Measurements from ENCODE around the gene OVOL1.

The OVOL1 gene

GRCh38 chr11:65791719-65792213 lies 4.9 kb downstream of the OVOL1 start (continued):
- TF ChIP-seq PATZ1 (CRISPR knock-in tag; IDR thresholded peaks at IDR 0.05; ENCODE audit: borderline replicate concordance) = no peak
- TF ChIP-seq CREB5 (CRISPR knock-in tag; IDR thresholded peaks at IDR 0.05; ENCODE audit: low read depth) = no peak
- no peak for TF ChIP-seq ZFP30 (CRISPR knock-in tag; IDR thresholded peaks at IDR 0.05)

GRCh38 chr11:65792456-65792855 lies 5.6 kb downstream of the OVOL1 start:
- ATAC-seq = no peak
- no peak for TF ChIP-seq RARB (CRISPR knock-in tag; IDR thresholded peaks at IDR 0.05)
- no peak for TF ChIP-seq SNAI2 (CRISPR knock-in tag; IDR thresholded peaks at IDR 0.05)
- no peak for TF ChIP-seq ZNF8 (CRISPR knock-in tag; IDR thresholded peaks at IDR 0.05)

- no peak for ATAC-seq
- TF ChIP-seq SNAI2 (CRISPR knock-in tag; IDR thresholded peaks at IDR 0.05) (no peak), ESRRG (CRISPR knock-in tag; IDR thresholded peaks at IDR 0.05) (no peak), PATZ1 (CRISPR knock-in tag; IDR thresholded peaks at IDR 0.05; ENCODE audit: borderline replicate concordance) (no peak), POU6F1 (CRISPR knock-in tag; IDR thresholded peaks at IDR 0.05; ENCODE audit: borderline replicate concordance, low read depth) (no peak), OSR1 (CRISPR knock-in tag; IDR thresholded peaks at IDR 0.05) (no peak), ZNF70 (CRISPR knock-in tag; IDR thresholded peaks at IDR 0.05) (no peak), ZC3H10 (CRISPR knock-in tag; IDR thresholded peaks at IDR 0.05) (no peak), ZNF565 (CRISPR knock-in tag; conservative IDR thresholded peaks at IDR 0.05; ENCODE audit: low read depth) (no peak), BACH2 (CRISPR knock-in tag; IDR thresholded peaks at IDR 0.05; ENCODE audit: borderline replicate concordance) (no peak), CSRNP3 (CRISPR knock-in tag; IDR thresholded peaks at IDR 0.05) (no peak), ZFP3 (CRISPR knock-in tag; IDR thresholded peaks at IDR 0.05) (no peak), PPARA (CRISPR knock-in tag; IDR thresholded peaks at IDR 0.05; ENCODE audit: borderline replicate concordance) (no peak), TOX (CRISPR knock-in tag; IDR thresholded peaks at IDR 0.05; ENCODE audit: borderline replicate concordance) (no peak), TCF4 (CRISPR knock-in tag; IDR thresholded peaks at IDR 0.05; ENCODE audit: borderline replicate concordance) (no peak), ISL1 (CRISPR knock-in tag; IDR thresholded peaks at IDR 0.05) (no peak), CSDC2 (CRISPR knock-in tag; IDR thresholded peaks at IDR 0.05) (no peak), ZNF8 (CRISPR knock-in tag; IDR thresholded peaks at IDR 0.05) (no peak)
Measured at GRCh38 chr11:65793144-65793581, 6.3 kb downstream of the OVOL1 start.

- TF ChIP-seq PATZ1 (CRISPR knock-in tag; IDR thresholded peaks at IDR 0.05; ENCODE audit: borderline replicate concordance) = no peak
- TF ChIP-seq RARB (CRISPR knock-in tag; IDR thresholded peaks at IDR 0.05) = no peak
- TF ChIP-seq ZNF565 (CRISPR knock-in tag; conservative IDR thresholded peaks at IDR 0.05; ENCODE audit: low read depth) = no peak
- no peak for TF ChIP-seq ZC3H10 (CRISPR knock-in tag; IDR thresholded peaks at IDR 0.05)
- TF ChIP-seq PPARA (CRISPR knock-in tag; IDR thresholded peaks at IDR 0.05; ENCODE audit: borderline replicate concordance) = no peak
- TF ChIP-seq ESRRG (CRISPR knock-in tag; IDR thresholded peaks at IDR 0.05) = no peak
- TF ChIP-seq ZFP3 (CRISPR knock-in tag; IDR thresholded peaks at IDR 0.05) = no peak
- ATAC-seq = no peak
Measured at GRCh38 chr11:65793625-65794400, 7.0 kb downstream of the OVOL1 start.
